NCI-H460 (cell line): ENCODE measurements around the gene RPN1. TPM values are rescaled to one million over a fixed set of nuclear protein-coding genes. Genes with fewer than 3 reads are reported as not detected.
"Not testable (repeated sequence)": the region's sequence is repeated elsewhere in the genome, so short reads cannot be mapped to it uniquely, and the experiment has no call there.

Experiments used
- DNase-seq: peaks from one replicate; pipeline ENCODE4 v3.0.0-alpha.2; 2016; ENCODE audit warnings: low read depth; ENCODE audit errors: extremely low read depth
- total RNA-seq: library from RNA; depleted of rRNA; stranded (reverse); fragments of >200 nt; shearing (Covaris generic); gene quantifications from 2 replicates; pipeline ENCODE4 v1.2.3, GENCODE V29; 2014

The RPN1 gene
- total RNA-seq, 1 experiment from 2014 or later = 312 TPM

DNA sequence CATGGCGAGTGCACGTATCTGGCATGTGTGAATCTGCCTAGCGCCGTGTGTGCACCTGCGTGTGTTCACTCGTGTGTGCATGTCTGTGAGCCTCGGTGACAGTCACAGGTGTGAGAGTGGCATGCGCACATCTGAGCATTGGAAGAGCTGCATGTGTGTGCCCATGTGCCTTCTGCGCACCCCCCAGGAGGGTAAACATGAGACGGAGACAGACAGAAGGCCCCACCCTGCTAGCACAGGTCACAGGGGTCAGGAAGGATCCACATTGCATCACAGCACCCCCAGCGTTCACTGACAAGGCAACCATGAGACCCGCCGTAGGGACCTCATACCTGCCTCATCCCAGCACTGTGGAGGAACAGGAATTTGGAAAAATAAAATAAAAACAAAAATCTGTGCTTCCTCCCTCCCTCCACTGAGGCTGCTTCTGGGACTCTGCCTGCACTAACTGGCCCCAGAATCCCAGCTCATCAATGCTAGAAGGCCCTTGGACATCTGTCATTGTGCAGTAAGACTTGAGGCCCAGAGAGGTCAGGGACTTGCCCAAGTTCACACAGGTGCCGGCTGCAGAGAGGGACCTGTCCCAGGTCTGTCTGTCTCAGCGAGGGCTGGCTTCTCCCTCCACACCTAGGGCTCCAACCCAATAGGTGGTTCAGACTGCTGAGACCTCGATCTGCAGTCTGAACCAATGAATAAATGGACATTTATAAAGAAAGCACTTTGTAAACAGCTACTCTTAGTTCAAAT, 37.4 kb downstream of the RPN1 start:
- no peak for DNase-seq

DNA sequence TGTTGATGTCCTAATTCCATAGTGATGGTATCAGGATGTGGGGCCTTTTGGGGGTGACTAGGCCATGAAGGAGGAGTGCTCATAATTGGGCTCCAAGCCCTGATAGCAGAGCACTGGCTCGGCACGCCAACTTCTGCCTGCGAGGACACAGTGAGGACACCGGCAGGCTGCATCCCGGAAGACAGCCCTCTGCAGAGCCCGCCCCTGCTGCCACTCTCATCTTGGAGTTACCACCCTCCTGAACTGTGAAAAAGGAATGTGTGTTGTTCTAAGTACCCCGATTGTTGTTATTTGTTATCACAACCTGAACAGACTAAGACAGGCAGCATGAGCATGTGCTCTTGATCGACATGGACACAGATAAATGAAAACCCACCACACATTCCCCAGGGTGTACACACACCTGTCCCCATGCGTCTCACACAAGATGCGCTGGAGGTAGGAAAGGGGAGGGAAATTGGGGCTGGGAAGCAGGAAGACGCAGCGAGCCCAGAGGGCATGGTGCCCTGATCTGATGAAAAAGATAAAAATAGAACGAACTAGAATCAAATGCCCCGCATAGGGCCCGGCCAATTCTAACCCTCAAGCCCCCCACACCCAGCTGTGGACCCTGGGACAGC, 40.1 kb downstream of the RPN1 start:
- DNase-seq = no peak

DNA sequence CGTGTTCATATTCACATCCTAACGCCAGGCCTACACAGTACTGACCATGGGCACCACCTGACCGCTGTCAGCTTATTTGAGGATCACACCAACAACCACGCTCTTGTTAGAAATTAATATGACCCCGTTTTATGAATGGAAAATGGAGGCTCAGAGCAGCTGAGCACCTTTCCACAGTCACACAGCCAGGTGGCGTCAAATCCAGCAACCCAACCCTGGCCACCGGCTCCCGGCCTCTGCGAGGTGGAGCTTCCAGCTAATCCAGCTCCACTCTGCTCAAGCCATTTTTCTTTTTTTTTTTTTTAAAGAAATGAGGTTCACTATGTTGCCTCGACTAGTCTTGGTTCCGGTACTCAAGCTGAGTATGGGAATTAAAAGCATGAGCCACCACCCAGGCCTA, 41.3 kb downstream of the RPN1 start:
- no peak for DNase-seq

DNA sequence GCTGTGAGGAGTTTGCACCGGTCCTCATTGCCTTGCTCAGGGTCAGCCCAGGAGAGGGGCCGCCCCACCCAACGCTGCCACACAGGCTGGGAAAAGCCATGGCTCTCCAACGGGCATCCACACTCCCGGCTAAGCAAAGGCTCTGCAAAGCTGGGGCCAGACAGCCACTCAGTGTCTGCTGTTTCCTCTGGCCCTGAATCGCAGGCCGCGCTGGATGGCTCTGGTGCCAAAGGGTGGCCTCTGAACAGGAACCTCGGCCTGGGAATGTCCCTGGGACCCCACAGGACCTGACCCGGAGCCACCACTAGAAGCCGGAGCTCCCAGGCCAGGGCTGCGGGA, 42.9 kb downstream of the RPN1 start:
- no peak for DNase-seq

DNA sequence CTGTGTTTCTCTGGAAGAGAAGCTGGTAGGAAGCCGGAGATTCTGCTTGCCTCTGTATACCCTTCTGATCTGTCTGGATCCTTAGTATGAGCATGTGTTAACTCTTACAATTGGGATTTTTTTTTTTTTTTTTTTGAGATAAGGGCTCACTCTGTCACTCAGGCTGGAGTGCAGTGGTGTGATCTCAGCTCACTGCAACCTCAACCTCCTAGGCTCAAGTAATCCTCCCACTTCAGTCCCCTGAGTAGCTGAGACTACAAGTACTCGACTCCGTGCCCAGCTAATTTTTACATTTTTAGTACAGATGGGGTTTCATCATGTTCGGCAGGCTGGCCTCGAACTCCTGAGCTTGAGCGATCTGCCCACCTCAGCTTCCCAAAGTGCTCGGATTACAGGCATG, 44.5 kb downstream of the RPN1 start:
- no peak for DNase-seq

DNA sequence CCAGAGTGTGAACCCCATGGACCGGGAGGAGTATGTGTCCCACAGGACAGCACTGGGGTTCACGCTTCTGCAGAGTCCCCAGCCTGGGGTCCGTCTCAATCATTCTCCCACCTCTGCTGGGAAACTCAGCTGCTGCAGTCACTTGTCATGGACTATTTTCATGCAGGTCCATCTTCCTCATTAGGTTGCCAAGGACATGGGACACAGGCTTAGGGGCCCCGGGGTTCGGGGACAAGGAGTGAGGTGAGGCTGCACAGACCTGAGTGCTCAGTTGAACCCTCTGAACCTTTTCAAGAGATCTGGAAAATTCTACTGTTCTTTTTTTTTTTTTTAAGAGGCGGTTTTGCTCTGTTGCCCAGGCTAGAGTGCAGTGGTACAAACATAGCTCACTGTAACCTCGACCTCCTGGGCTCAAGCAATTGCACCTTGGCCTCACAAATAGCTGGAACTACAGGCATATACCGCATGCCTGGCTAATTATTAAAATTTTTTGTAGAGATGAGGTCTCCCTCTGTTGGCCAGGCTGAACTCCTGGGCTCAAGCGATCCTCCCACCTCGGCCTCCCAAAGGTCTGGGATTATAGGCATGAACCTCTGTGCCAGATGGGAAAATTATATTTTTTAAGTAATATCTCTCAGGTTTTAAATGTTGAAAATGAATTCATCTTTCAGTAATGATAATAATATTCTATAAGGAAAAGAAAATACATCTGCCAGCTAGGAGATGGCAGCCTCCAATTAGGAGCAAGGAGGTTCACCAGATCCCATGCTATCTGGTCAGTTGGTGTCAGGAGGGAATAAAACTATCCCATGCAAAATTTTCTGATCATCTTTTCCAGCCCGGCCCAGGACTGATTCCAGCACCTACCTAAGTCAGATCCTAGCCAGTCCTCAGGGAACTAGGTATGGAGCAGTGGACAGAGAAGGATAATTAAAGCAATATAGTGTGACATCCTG, 45.2 kb downstream of the RPN1 start:
- DNase-seq = no peak

DNA sequence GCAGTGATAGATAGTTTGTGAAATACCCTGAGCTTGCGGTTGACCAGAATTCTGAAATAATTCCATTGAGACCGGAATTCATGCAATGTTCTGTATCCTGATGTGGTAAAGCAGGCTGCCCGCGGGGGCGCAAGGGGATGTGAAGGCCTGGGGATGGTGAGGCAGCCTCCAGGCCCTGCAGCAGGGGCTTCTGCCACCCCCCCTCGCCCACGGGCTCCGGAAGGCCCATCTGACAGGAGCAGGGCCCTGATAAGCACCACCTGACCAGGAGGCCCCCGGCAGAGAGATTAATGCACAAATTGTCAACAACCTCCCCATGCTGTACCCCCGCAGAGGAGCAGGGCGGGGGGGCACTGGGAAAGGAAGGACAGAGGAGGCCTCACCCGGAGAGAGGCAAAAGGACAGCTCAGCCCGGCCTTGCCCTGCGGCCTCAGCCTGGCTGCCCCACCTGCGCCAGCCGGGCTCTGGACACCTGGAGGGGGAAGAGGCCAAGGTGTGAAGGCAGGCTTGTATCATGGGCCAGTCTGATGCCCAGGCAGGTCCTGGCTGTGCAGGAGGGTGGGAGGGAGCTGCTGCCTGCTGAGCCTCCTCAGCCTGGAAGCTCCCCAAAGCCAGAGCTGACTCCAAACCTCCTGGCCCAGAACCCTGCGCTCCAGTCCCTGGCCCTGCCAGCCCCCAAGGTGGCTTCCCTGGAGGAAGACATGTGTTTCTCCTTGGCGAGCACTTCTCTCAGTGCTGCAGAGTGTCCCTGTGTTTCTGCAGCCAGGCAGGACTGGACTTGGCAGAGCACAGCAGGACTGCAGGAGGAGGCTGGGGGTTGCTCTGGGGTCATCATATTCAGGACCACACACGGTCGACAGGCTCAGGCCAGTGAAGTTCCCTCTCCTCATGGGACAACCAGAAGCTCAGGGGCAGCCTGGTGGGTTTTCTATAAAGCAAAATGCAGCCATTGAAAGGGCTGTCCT, 46.5 kb downstream of the RPN1 start:
- DNase-seq = no peak

DNA sequence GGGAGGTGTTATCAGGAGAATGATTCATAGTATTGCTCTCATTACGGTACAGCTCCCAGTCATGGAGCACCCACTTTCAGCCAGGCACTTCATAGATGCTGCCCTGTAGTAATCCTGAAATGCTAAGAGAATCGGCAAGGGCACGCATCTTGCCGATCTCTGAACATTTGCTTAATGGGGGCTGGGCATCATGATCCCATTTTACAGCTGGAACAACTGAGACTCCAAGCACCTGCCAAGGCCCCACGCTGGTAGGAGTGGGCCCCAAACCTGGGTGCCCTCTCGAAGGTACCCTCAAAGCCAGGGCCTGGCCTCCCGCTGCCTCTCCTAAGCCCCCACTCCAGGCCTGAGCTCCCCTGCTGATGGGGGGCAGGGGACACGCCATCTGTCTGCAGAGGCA, 47.3 kb downstream of the RPN1 start:
- no peak for DNase-seq

DNA sequence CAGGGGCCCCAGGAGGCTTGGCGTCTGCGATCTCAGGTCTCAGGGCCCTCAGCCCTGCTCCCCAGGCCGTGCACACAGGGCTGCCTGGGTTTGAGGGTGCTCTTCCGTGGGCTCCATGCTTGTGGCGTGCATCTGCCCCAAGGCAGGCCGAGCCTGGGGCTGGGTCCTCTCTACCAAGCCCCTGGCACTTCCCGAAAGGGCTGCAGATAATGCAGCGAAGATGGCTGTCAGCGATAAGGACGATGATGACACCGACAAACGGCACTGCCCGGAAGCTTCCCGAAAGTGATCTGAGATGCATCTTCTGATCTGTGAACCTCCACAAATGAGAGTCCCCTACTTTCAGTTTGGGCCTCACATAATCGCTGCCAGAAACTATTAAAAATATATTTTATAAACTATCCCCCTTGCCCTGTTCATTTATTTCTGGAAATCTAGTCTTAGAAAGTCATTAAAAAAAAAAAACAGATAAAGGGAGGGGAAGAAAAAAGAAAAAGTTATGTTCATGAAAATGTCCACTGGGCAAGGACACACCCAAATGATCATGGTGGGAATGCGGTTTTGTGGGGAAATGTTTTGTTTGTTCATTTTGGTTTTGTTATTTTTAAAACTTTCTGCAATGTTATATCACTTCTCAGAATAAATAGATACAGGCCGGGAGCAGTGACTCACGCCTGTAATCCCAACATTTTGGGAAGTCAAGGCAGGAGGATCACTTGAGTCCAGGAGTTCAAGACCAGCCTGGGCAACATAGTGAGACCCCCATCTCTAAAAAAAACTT, 51.5 kb downstream of the RPN1 start:
- no peak for DNase-seq

DNA sequence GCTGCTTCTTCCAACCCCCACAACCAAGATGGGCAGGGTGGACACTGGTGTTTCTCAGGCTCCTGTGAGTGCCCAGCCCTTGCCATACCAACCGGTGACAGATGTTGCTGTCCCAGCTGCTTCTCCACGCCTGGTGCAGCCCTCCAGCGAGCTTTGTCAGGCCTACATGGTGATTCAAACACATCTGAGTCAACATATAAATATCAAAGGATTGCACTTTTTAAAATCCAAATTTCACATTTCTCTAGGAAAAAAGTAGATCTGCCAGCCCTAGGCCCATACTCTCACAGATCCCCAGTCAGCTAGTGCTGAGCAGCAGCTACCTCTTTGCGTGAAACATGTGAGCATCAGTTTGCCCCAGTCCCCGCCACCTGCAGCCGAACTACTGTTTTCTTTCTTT, 52.7 kb downstream of the RPN1 start:
- DNase-seq = no peak

DNA sequence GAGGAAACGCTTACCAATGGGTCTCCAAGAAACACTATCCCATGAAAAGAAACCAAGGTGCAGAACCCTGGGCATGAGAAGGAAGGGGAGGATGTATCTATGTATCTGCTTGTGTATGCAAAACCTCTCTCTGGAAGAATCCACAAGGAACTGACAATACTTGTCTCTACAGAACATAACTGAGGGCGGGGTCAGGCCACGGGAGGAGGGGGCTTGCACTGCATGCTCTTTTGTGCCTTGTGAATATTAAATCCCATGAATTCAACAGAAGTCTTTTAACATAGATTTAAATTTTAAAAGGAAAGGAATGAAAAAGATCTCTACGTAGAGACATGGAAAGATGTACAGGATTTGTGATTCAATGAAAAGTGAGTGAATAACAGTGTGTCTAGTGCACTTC, 57.8 kb downstream of the RPN1 start:
- no peak for DNase-seq

DNA sequence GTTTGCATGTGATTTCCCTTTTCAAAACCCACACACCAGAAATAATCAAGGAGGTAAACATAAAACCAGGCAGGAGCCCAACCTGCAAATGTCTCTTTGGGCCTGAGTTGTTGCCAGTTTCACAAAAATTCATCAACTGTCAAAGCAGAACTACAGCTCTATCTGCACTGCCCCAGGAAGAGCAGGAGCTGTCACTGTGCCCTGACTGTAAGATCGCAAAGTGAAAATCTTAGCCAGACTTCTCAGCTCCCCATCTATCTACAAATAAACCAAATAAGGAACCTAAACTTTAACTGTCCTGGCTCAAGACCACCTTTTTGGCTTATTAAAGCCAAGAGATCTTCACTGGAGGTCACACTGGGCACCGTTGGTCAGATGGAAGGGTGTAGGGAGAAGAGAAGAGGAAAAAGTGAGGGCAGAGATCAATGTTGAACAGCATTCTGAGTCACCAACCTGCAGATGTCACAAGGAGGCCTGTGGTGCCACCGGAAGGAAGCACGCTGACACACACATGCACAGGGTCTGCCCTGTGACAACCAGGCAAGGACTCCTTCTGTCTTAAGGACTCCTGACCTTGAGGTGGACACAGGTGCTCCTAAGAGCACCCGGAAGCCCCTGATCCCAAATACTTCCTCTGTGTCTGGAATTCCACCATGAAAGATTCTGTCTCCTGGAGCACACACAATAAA, 58.7 kb downstream of the RPN1 start:
- no peak for DNase-seq

DNA sequence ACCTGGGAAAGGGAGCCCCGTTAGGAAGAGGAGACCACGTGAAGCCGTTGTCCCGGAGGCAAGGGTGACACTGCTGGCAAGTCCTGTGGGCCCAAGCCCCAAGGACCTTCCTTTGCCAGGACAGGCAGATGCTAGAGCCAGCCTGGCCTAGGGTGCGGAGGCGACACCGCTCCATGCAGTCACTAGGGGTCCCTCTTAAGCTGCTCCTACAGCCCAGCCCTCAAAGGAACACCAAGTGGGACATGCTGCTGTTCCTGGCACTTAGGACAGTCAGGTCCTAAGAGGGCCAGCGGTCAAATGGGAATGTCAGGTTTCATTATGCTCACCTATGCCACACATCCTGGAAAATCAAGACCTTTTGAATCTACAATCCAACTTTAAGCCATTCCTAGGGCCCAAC, 59.7 kb downstream of the RPN1 start:
- no peak for DNase-seq

DNA sequence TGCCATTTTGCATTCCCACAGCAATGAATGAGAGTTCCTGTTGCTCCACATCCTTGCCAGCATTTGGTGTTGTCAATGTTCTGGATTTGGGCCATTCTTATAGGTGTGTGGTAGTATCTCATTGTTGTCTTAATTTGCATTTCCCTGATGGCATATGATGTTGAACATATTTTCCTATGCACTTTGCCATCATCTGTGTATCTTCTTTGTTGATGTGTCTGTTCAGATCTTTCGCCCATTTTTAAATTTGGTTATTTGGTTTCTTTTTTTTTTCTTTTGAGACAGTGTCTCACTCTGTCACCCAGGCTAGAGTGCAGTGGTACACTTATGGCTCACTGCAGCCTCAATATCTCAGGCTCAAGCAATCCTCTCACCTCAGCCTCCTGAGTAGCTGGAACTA, 60.6 kb downstream of the RPN1 start:
- not testable (repeated sequence) for DNase-seq

DNA sequence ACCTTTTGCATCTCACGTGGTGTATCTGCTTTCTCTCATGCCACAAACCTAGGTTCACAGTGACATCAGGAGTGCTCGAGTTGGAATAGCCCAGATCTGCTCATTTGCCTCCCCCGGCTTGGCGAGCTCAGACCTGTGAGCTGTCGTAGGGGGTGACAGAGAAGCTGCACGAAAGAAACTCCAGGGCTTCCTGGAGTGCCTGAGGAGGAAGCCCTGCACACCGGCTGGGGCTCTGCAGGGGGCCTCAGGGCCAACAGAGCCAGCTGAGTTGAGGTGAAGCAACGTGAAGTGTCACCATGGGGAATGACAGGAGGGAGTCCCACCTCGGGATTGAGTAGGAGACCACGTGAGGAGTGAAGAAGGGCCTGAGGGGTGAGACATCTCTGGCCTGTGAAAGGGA, 62.5 kb downstream of the RPN1 start:
- no peak for DNase-seq

DNA sequence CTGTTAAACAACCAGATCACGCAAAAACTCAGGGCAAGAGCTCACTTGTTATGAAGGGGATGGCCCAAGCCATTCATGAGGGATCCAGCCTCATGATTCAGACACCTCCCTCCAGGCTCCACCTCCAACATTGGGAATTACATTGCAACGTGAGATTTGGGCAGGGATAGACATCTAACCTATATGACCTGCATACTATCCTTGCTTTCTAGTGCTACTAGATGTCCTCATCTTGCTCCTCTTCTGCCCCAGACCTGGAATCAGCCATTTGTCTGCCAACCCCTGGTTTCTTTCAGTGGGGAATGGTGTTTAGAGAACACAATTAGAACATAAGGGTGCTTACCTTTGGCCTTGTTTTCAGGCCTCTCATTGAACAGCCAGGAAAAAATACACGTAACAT, 63.2 kb downstream of the RPN1 start:
- DNase-seq = no peak

DNA sequence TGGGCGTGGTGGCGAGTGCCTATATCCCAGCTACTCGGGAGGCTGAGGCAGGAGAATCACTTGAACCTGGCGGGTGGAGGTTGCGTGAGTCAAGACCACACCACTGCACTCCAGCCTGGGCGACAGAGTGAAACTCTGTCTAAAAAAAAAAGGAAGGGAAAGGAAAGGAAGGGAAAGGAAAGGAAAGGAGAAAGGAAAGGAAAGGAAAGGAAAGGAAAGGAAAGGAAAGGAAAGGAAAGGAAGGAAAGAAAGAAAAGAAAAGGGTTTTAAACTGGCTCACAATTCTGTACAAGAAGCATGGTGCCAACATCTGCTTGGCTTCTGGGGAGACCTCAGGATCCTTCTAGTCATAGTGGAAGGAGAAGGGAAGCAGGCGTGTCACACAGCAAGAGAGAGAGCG, 63.7 kb downstream of the RPN1 start:
- DNase-seq = not testable (repeated sequence)

DNA sequence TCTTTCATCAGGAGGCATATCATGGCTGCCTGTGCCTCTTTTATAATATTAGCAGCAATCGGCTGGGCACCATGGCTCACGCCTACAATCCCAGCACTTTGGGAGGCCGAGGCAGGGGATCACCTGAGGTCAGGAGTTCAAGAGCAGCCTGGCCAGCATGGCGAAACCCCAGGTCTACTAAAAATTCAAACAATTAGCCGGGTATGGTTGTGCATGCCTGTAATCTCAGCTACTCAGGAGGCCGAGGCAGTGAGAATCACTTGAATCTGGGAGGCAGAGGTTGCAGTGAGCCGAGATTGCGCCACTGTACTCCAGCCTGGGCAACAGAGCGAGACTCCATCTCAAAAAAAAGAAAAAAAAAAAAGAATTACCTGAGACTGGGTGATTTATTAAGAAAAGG, 64.2 kb downstream of the RPN1 start:
- not testable (repeated sequence) for DNase-seq

DNA sequence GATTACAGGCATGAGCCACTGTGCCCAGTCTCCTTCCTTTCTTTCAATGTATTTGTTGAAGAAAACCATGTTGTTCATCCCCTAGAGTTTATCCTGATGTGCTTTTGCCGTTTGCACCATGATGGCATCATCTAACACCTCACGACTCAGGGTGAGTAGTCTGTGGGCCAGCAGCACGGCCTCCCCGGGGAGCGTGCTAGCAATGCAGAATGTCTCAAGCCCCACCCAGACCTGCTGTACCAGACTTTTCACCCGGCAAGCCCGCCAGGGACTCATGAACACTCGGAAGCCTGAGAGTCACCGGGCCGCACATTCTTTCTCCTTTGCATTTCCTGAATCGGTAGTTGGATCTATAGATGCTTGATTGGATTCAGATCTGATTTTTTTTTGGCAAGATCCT, 64.6 kb downstream of the RPN1 start:
- peak; percentile 46 for DNase-seq
